ENCODE measurements around the gene KCND3.

KCND3 gene

DNA sequence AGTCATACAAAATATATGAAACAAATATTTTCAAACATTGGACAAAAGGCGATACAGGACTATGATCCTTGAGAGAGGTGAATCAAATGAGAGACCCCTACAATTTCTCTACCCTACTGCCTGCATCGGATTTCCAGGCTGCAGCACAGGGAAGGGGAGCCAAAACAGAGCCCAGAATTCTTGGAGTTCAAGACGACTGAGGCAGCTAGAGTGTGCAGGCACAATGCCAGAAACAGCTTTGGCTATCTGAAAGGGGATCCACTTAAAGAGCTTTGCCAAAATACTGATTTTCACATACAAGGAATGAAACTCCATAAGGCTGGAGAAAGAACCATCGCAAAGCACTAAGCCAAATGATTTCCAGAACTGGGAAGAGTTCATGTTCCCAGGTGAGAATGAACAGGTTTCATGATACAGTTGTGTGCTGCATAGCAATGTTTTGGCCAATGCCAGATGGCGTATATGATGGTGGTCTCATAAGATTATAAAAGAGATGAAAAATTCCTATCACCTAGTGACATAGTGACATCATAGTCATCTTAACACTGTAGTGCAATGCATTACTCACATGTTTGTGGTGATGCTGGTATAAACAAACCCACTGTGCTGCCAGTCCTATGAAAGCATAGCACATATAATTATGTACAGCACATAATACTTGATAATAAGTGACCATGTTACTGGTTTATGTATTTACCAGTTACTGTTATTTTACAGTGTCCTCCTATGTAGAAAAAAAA is 77.5 kb downstream of the KCND3 start:
- no peaks in the 10 kb centered on the region for H3K9me3 ChIP-seq
- intact Hi-C loops (cut with DNase I; ENCODE audit: low total_unique reads): no loop called here
- no peak overlapping the region for H3K4me3 ChIP-seq
- no peak for DNase-seq
- TF ChIP-seq, protein P1, sequence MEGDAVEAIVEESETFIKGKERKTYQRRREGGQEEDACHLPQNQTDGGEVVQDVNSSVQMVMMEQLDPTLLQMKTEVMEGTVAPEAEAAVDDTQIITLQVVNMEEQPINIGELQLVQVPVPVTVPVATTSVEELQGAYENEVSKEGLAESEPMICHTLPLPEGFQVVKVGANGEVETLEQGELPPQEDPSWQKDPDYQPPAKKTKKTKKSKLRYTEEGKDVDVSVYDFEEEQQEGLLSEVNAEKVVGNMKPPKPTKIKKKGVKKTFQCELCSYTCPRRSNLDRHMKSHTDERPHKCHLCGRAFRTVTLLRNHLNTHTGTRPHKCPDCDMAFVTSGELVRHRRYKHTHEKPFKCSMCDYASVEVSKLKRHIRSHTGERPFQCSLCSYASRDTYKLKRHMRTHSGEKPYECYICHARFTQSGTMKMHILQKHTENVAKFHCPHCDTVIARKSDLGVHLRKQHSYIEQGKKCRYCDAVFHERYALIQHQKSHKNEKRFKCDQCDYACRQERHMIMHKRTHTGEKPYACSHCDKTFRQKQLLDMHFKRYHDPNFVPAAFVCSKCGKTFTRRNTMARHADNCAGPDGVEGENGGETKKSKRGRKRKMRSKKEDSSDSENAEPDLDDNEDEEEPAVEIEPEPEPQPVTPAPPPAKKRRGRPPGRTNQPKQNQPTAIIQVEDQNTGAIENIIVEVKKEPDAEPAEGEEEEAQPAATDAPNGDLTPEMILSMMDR (IDR thresholded peaks at IDR 0.05): no peak
- no peaks in the 10 kb centered on the region for H3K36me3 ChIP-seq
- no peaks in the 10 kb centered on the region for H3K27me3 ChIP-seq
- no peaks in the 10 kb centered on the region for H3K4me1 ChIP-seq
- H3K27ac ChIP-seq: no peak overlapping the region

DNA sequence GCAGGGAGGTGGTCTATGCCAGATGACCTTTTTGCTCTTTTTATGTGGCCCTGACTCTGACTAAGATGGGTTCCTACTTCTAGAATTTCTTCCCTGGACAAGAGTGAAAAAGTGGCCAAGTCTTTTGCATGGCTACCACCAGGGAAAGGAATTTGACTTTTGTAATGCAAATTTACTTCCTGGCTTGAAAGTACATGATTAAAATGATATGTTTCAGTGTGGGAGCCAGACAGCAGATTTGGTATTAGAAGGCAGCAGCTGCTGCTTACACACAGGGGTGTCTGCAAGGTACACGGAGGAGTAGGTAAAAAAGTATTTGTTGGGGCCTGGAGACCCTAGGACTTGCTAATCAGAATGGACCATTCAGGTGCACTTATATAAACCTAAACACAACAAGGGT is 78.4 kb downstream of the KCND3 start:
- TF ChIP-seq, protein P1 (IDR thresholded peaks at IDR 0.05): no peak
- Histone ChIP-seq H3K4me3 (no peak overlapping the region), H3K4me1 (no peaks in the 10 kb centered on the region), H3K27me3 (no peaks in the 10 kb centered on the region), H3K36me3 (no peaks in the 10 kb centered on the region), H3K27ac (no peak overlapping the region), H3K9me3 (no peaks in the 10 kb centered on the region)
- DNase-seq: no peak
- intact Hi-C loops (cut with DNase I; ENCODE audit: low total_unique reads): no loop called here

DNA sequence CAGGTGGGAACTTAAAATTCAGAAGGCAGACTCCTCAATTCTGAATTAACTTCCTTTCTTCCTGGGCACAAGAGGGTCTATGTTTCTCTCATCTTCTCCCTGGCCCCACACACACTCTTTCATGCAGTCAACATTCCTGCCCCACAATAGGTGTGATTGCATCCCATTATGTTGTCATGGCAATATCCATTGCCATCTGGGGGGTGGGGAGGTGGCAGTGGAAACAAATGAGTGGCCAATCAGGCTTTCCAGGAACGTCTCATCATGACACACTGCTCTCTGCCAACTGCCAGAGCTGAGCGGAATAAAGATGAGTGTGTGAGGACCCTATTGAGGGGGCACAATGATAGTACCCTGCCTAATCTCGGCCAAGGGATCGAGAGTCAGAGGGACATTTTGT is 80.4 kb downstream of the KCND3 start:
- H3K4me3 ChIP-seq: no peak overlapping the region
- H3K27ac ChIP-seq: no peak overlapping the region
- H3K4me1 ChIP-seq: peaks cover 0 to 11% (median 5%) of the 10 kb centered on the region in 4 donors
- H3K36me3 ChIP-seq: no peaks in the 10 kb centered on the region
- no peaks in the 10 kb centered on the region for H3K9me3 ChIP-seq
- TF ChIP-seq, protein P1 (IDR thresholded peaks at IDR 0.05): no peak
- no peaks in the 10 kb centered on the region for H3K27me3 ChIP-seq
- intact Hi-C loops (cut with DNase I; ENCODE audit: low total_unique reads): loop anchor here (10.0 kb wide), 1 partner anchor 76 kb away; the partner anchor contains the start of gene KCND3
- DNase-seq: no peak

DNA sequence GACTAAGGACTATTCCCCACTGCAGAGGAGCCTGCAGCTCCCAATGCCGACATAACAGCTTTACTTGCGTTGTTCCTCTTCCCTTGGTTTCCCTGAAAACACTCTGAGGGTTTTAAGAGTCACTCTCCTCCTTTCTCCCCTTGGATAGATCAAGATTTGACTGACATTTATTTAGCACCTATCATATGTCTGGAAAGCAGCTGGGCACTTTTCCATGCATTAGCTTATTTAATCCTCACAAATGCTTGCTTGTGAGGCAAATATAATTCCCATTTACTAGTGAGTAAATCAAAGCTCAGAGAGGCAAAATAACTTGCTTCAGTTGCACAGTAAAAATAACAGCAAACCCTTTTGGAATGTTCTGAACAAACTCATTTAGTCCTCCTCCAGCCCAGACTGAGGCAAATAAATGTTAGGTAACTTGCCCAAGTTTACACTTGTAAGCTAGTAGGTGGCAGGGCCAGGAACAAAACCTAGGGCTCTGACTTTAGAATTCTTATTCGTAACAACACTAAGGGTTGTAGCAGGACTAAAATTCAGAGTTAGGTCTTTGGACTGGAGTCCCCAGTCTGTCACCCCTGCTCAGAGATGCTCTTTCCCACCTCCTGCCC is 81.4 kb downstream of the KCND3 start:
- DNase-seq: no peak
- no peaks in the 10 kb centered on the region for H3K36me3 ChIP-seq
- peaks cover 0 to 19% (median 6%) of the 10 kb centered on the region in 4 donors for H3K4me1 ChIP-seq
- H3K27me3 ChIP-seq: no peaks in the 10 kb centered on the region
- no peak overlapping the region for H3K27ac ChIP-seq
- intact Hi-C loops (cut with DNase I; ENCODE audit: low total_unique reads): loop anchor here (10.0 kb wide), 1 partner anchor 77 kb away; the partner anchor contains the start of gene KCND3
- H3K9me3 ChIP-seq: no peaks in the 10 kb centered on the region
- H3K4me3 ChIP-seq: no peak overlapping the region
- TF ChIP-seq, protein P1 (IDR thresholded peaks at IDR 0.05): no peak

DNA sequence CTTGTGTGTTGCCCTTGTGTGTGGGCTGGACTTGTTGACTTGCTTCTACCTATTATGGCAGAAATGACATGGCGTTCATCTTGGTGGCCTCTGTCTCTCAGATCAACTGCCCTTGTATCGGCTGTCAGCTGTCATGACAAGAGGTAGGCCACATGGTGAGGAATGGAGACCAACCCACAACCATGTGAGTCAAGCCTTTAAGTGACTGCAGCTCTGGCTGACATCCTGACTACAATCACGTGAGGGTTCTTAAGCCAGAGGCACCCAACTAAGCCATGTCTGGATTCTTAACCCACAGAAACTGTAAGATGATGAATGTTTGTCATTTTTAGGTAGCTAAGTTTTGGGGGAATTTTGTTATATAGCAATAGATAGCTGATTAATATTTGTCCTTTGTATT is 82.1 kb downstream of the KCND3 start:
- Histone ChIP-seq H3K4me1 (peaks cover 0 to 19% (median 6%) of the 10 kb centered on the region in 4 donors), H3K27ac (no peak overlapping the region), H3K4me3 (no peak overlapping the region), H3K9me3 (no peaks in the 10 kb centered on the region), H3K27me3 (no peaks in the 10 kb centered on the region), H3K36me3 (no peaks in the 10 kb centered on the region)
- intact Hi-C loops (cut with DNase I; ENCODE audit: low total_unique reads): loop anchor here (10.0 kb wide), 1 partner anchor 77 kb away; the partner anchor contains the start of gene KCND3
- TF ChIP-seq, protein P1 (IDR thresholded peaks at IDR 0.05): no peak
- DNase-seq: no peak
